Stimulated activated CD8-positive, alpha-beta memory T cell treated with anti-CD3 and anti-CD28 coated beads, Interleukin-15, amount 100 ng/mL, for 4 hours (primary cell): ENCODE data around the gene TCF4.

Experiments used
- DNase-seq, 2 donors: peaks; one replicate each; pipeline ENCODE4 v3.0.0-alpha.2; 2020; ENCODE audit warnings: low read depth in 2 of 2

Gene TCF4

GRCh38 chr18:55546851-55547704 lies 40.9 kb downstream of the TCF4 start:
- DNase-seq, result no peak

GRCh38 chr18:55544014-55544413 lies 44.0 kb downstream of the TCF4 start:
- DNase-seq, result no peak

GRCh38 chr18:55543130-55543704 lies 44.8 kb downstream of the TCF4 start:
- no peak for DNase-seq

- no peak for DNase-seq
Observed at GRCh38 chr18:55541571-55541970, 46.4 kb downstream of the TCF4 start.

GRCh38 chr18:55539240-55539639 lies 48.8 kb downstream of the TCF4 start:
- no peak for DNase-seq

GRCh38 chr18:55534996-55535395 lies 53.0 kb downstream of the TCF4 start:
- no peak for DNase-seq

GRCh38 chr18:55534547-55534946 lies 53.4 kb downstream of the TCF4 start:
- DNase-seq, result no peak

GRCh38 chr18:55530166-55530565 lies 57.8 kb downstream of the TCF4 start:
- no peak for DNase-seq

GRCh38 chr18:55529581-55529980 lies 58.4 kb downstream of the TCF4 start:
- no peak for DNase-seq

GRCh38 chr18:55525845-55526244 lies 62.1 kb downstream of the TCF4 start:
- no peak for DNase-seq

- no peak for DNase-seq
Observed at GRCh38 chr18:55524353-55525073, 63.5 kb downstream of the TCF4 start.

- DNase-seq, result no peak
Observed at GRCh38 chr18:55523001-55523400, 65.0 kb downstream of the TCF4 start.

GRCh38 chr18:55522011-55522410 lies 66.0 kb downstream of the TCF4 start:
- DNase-seq, result no peak

- no peak for DNase-seq
Observed at GRCh38 chr18:55517055-55517454, 70.9 kb downstream of the TCF4 start.

GRCh38 chr18:55515941-55516710 lies 71.9 kb downstream of the TCF4 start:
- no peak for DNase-seq

GRCh38 chr18:55515214-55515613 lies 72.8 kb downstream of the TCF4 start:
- DNase-seq, result no peak

- DNase-seq, result no peak
Observed at GRCh38 chr18:55513161-55513560, 74.8 kb downstream of the TCF4 start.

- DNase-seq, result no peak
Observed at GRCh38 chr18:55511277-55511676, 76.7 kb downstream of the TCF4 start.

- no peak for DNase-seq
Observed at GRCh38 chr18:55510809-55511208, 77.2 kb downstream of the TCF4 start.

- DNase-seq, result no peak
Observed at GRCh38 chr18:55509631-55510324, 78.2 kb downstream of the TCF4 start.

- DNase-seq, result no peak
Observed at GRCh38 chr18:55508651-55509050, 79.3 kb downstream of the TCF4 start.
